ENCODE results near the gene EYS. TPM values are rescaled to one million over a fixed set of nuclear protein-coding genes. Genes with fewer than 3 reads are reported as not detected.

EYS gene
- total RNA-seq, 1 experiment from 2014 or later, result not detected

- no peak for DNase-seq (ENCODE audit: low read depth in 1 of 2, low spot score in 2 of 2)
Observed at GRCh38 chr6:65117817-65118409, 589.1 kb downstream of the EYS start.

DNA sequence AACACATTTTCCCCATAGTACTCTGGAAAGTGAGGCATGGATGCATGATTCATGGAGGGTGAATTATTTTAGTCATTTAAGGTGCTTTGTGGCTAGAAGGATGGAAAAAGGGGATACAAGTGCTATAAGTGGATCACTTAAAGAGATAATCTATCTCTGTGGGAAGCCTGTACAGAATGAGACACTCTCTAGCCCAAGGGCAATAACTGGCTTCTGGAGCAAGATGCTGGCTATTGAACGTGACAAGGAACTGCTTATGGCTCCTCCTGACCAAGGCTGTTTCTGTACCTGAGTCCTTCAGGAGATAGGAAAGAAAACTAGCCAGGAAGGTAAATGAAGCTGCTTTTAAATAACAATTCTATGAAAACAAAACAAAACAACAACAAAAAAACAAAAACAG, 590.7 kb downstream of the EYS start:
- H3K27ac ChIP-seq, result no peak overlapping the region
- no peaks in the 10 kb centered on the region for H3K36me3 ChIP-seq
- DNase-seq (ENCODE audit: low read depth in 1 of 2, low spot score in 2 of 2), result no peak
- H3K27me3 ChIP-seq (replicated peaks), result no peaks in the 10 kb centered on the region
- no peaks in the 10 kb centered on the region for H3K4me1 ChIP-seq (replicated peaks)
- no peak overlapping the region for H3K4me3 ChIP-seq
- no peaks in the 10 kb centered on the region for H3K9me3 ChIP-seq (replicated peaks)

More at GRCh38 chr6:65117817-65118409, 589.1 kb downstream of the EYS start:
- no peaks in the 10 kb centered on the region for H3K4me1 ChIP-seq (replicated peaks)
- H3K27me3 ChIP-seq (replicated peaks), result no peaks in the 10 kb centered on the region
- H3K9me3 ChIP-seq (replicated peaks), result no peaks in the 10 kb centered on the region
- H3K36me3 ChIP-seq, result no peaks in the 10 kb centered on the region
- H3K27ac ChIP-seq, result no peak overlapping the region
- H3K4me3 ChIP-seq, result no peak overlapping the region

GRCh38 chr6:65113581-65113980, 593.4 kb downstream of the EYS start:
- Histone ChIP-seq H3K36me3 (no peaks in the 10 kb centered on the region), H3K27ac (no peak overlapping the region), H3K4me1 (replicated peaks) (no peaks in the 10 kb centered on the region), H3K4me3 (no peak overlapping the region), H3K27me3 (replicated peaks) (no peaks in the 10 kb centered on the region), H3K9me3 (replicated peaks) (no peaks in the 10 kb centered on the region)
- DNase-seq (ENCODE audit: low read depth in 1 of 2, low spot score in 2 of 2), result no peak

DNA sequence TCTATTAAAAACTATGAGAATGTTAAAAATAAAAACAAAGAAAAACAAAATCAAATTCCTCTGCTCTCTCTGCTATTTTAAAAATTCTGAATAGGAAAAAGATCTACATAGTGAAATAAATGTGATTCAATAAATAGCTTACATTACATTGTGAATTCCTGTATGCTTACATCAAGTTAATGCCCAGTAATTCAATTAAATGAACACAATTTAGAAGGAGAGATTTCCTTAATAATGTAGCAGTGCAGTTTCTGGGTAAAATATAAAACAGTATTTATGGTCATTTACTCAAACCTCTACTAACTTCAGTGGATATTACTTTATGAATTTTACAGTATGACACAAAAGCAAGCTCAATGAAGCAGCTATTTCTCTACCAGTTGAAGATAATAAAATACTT, 594.6 kb downstream of the EYS start:
- no peaks in the 10 kb centered on the region for H3K36me3 ChIP-seq
- H3K27me3 ChIP-seq (replicated peaks), result no peaks in the 10 kb centered on the region
- H3K4me3 ChIP-seq, result no peak overlapping the region
- DNase-seq (ENCODE audit: low read depth in 1 of 2, low spot score in 2 of 2), result no peak
- no peaks in the 10 kb centered on the region for H3K9me3 ChIP-seq (replicated peaks)
- H3K27ac ChIP-seq, result no peak overlapping the region
- H3K4me1 ChIP-seq (replicated peaks), result no peaks in the 10 kb centered on the region

GRCh38 chr6:65110031-65110430, 597.0 kb downstream of the EYS start:
- Histone ChIP-seq H3K4me3 (no peak overlapping the region), H3K4me1 (replicated peaks) (no peaks in the 10 kb centered on the region), H3K36me3 (no peaks in the 10 kb centered on the region), H3K27me3 (replicated peaks) (no peaks in the 10 kb centered on the region), H3K9me3 (replicated peaks) (no peaks in the 10 kb centered on the region), H3K27ac (no peak overlapping the region)
- no peak for DNase-seq (ENCODE audit: low read depth in 1 of 2, low spot score in 2 of 2)

GRCh38 chr6:65098349-65098748, 608.7 kb downstream of the EYS start:
- H3K27ac ChIP-seq, result no peak overlapping the region
- no peak overlapping the region for H3K4me3 ChIP-seq
- H3K4me1 ChIP-seq (replicated peaks), result no peaks in the 10 kb centered on the region
- H3K9me3 ChIP-seq (replicated peaks), result no peaks in the 10 kb centered on the region; the same call in 1 of the 2 replicates
- H3K27me3 ChIP-seq (replicated peaks), result no peaks in the 10 kb centered on the region
- no peak for DNase-seq (ENCODE audit: low read depth in 1 of 2, low spot score in 2 of 2)
- no peaks in the 10 kb centered on the region for H3K36me3 ChIP-seq

- Histone ChIP-seq H3K27me3 (replicated peaks) (no peaks in the 10 kb centered on the region), H3K36me3 (no peaks in the 10 kb centered on the region), H3K9me3 (replicated peaks) (no peaks in the 10 kb centered on the region), H3K4me3 (no peak overlapping the region), H3K4me1 (replicated peaks) (no peaks in the 10 kb centered on the region), H3K27ac (no peak overlapping the region)
- DNase-seq (ENCODE audit: low read depth in 1 of 2, low spot score in 2 of 2), result no peak
Observed at GRCh38 chr6:65091561-65091960, 615.5 kb downstream of the EYS start.

DNA sequence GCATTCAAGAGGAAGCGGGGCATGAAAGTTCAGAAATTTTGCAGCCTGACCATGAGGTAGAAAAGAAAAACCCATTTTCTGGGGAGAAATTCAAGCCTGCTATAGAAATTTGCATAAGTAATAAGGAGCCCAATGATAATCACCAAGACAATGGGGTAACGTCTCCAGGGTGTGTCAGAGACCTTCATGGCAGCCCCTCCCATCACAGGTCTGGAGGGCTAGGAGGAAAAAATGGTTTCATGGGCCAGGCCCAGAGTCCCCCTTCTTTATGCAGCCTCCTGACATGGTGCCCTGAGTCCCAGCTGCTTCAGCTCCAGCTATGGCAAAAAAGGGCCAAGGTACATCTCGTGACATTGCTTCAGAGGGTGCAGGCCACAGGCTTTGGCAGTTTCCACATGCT, 618.5 kb downstream of the EYS start:
- Histone ChIP-seq H3K4me1 (replicated peaks) (no peaks in the 10 kb centered on the region), H3K9me3 (replicated peaks) (no peaks in the 10 kb centered on the region; the same call in 1 of the 2 replicates), H3K27me3 (replicated peaks) (no peaks in the 10 kb centered on the region), H3K27ac (no peak overlapping the region), H3K4me3 (no peak overlapping the region), H3K36me3 (no peaks in the 10 kb centered on the region)
- no peak for DNase-seq (ENCODE audit: low read depth in 1 of 2, low spot score in 2 of 2)

- Histone ChIP-seq H3K4me1 (replicated peaks) (no peaks in the 10 kb centered on the region), H3K9me3 (replicated peaks) (no peaks in the 10 kb centered on the region; the same call in 1 of the 2 replicates), H3K27ac (no peak overlapping the region)
Observed at GRCh38 chr6:65081756-65082155, 625.3 kb downstream of the EYS start.

DNA sequence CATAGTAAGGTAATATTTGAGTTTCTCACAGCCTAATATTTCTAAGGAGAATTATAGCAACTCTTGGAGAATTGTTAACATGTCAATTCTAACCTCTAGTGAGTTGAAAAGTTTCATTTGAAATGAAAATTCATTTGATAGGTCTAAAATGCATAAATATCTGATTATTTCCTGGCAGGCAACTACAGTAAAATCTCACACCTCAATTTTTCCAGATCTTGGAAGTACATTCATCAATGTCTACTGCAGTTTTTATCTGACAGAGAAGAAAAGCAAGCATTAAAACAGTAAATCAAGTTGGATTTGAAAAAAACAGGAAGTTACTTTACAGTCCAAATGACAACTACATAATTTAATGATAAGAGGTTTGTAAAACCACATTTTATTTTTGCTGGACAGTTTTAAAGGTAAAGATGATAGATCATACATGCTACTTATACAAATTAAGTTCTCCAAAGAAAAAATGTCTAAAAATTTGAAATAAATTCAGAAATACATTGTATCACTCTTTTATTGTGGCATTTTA, 631.3 kb downstream of the EYS start:
- H3K27me3 ChIP-seq (replicated peaks), result no peaks in the 10 kb centered on the region
- no peaks in the 10 kb centered on the region for H3K36me3 ChIP-seq
- no peak overlapping the region for H3K27ac ChIP-seq
- no peaks in the 10 kb centered on the region; the same call in 1 of the 2 replicates for H3K9me3 ChIP-seq (replicated peaks)
- DNase-seq (ENCODE audit: low read depth in 1 of 2, low spot score in 2 of 2), result no peak
- no peak overlapping the region for H3K4me3 ChIP-seq
- H3K4me1 ChIP-seq (replicated peaks), result no peaks in the 10 kb centered on the region

More at GRCh38 chr6:65081756-65082155, 625.3 kb downstream of the EYS start:
- no peaks in the 10 kb centered on the region for H3K27me3 ChIP-seq (replicated peaks)
- no peak for DNase-seq (ENCODE audit: low read depth in 1 of 2, low spot score in 2 of 2)
- H3K4me3 ChIP-seq, result no peak overlapping the region
- no peaks in the 10 kb centered on the region for H3K36me3 ChIP-seq

- Histone ChIP-seq H3K4me3 (no peak overlapping the region), H3K9me3 (replicated peaks) (no peaks in the 10 kb centered on the region; the same call in 1 of the 2 replicates), H3K36me3 (no peaks in the 10 kb centered on the region), H3K27me3 (replicated peaks) (no peaks in the 10 kb centered on the region), H3K27ac (no peak overlapping the region), H3K4me1 (replicated peaks) (no peaks in the 10 kb centered on the region)
- no peak for DNase-seq (ENCODE audit: low read depth in 1 of 2, low spot score in 2 of 2)
Observed at GRCh38 chr6:65072500-65072899, 634.5 kb downstream of the EYS start.

DNA sequence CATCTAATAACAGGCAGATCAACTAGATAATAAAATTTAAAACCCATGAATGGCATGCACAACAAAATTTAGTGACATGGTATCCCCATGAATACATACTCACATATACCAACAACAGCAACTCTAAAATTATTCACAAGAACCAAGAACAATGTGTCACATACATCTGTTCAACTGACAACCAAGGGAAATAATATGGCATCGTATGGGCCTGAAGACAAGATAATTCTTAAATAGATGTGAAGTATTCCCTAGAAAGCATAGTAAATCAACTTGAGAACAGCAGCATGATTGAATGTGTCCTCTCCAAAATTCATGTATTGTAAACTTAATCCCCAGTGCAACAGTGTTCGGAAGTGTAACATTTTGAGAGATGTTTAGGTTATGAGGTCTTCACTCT, 635.5 kb downstream of the EYS start:
- Histone ChIP-seq H3K9me3 (replicated peaks) (no peaks in the 10 kb centered on the region; the same call in 1 of the 2 replicates), H3K4me3 (no peak overlapping the region), H3K4me1 (replicated peaks) (no peaks in the 10 kb centered on the region), H3K36me3 (no peaks in the 10 kb centered on the region), H3K27me3 (replicated peaks) (no peaks in the 10 kb centered on the region), H3K27ac (no peak overlapping the region)
- no peak for DNase-seq (ENCODE audit: low read depth in 1 of 2, low spot score in 2 of 2)

DNA sequence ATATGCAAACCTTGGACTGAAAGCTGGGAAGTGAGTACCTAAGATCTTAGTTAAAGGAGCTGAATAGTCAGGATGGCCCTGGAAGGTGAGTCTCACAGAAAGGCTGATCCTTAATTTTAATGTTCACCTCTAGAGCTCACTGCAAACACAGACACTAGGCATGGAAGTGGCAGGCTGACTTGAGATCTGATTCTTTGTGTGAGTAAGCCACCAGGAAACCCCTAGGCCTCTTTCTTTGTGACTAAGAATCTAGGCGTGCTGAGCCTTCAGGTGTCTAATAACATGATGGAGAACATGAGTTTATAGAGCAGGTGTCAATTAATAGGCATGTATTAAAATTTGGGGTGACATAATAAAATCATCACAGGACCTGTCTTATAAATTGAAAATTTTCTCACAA, 642.2 kb downstream of the EYS start:
- Histone ChIP-seq H3K4me1 (replicated peaks) (no peaks in the 10 kb centered on the region), H3K27me3 (replicated peaks) (no peaks in the 10 kb centered on the region), H3K27ac (no peak overlapping the region), H3K4me3 (no peak overlapping the region), H3K9me3 (replicated peaks) (no peaks in the 10 kb centered on the region), H3K36me3 (no peaks in the 10 kb centered on the region)
- no peak for DNase-seq (ENCODE audit: low read depth in 1 of 2, low spot score in 2 of 2)

DNA sequence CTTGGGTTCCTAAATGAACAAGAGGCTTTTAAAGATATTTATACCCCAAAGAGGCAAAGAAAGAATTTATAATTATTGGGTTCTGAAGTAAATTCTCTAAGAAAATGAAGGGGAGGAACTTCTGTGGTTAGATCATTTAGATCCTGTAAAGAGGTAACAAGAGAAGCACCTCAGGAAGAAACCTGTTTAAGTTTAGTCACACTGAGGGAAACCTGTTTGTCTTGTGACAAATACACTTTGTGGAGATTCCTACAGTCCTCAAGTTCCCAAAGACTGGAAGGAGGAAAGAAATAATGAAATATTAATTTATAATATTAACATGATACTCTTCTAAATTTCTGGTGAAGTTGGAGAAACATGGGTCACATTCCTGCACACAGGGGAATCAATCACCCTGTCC, 647.5 kb downstream of the EYS start:
- no peak overlapping the region for H3K27ac ChIP-seq
- H3K4me3 ChIP-seq, result no peak overlapping the region
- no peaks in the 10 kb centered on the region for H3K27me3 ChIP-seq (replicated peaks)
- H3K9me3 ChIP-seq (replicated peaks), result no peaks in the 10 kb centered on the region
- DNase-seq (ENCODE audit: low read depth in 1 of 2, low spot score in 2 of 2), result no peak
- H3K4me1 ChIP-seq (replicated peaks), result no peaks in the 10 kb centered on the region
- no peaks in the 10 kb centered on the region for H3K36me3 ChIP-seq

- no peak overlapping the region for H3K27ac ChIP-seq
- H3K27me3 ChIP-seq (replicated peaks), result no peaks in the 10 kb centered on the region
- H3K4me3 ChIP-seq, result no peak overlapping the region
- H3K36me3 ChIP-seq, result no peaks in the 10 kb centered on the region
- H3K9me3 ChIP-seq (replicated peaks), result no peaks in the 10 kb centered on the region
- no peak for DNase-seq (ENCODE audit: low read depth in 1 of 2, low spot score in 2 of 2)
- H3K4me1 ChIP-seq (replicated peaks), result no peaks in the 10 kb centered on the region
Observed at GRCh38 chr6:65055545-65055944, 651.5 kb downstream of the EYS start.

Measured in SJSA1 (cell line).